ENCODE results near the gene CACHD1. TPM values are rescaled to one million over a fixed set of nuclear protein-coding genes. Genes with fewer than 3 reads are reported as not detected.

The CACHD1 gene
- total RNA-seq, 1 experiment from 2014 or later = 8.4 TPM

- no peaks in the 10 kb centered on the region for H4K20me1 ChIP-seq (ENCODE audit: insufficient read depth)
- no TSS peak for BruUV-seq (replicated peaks)
- H3K36me3 ChIP-seq (ENCODE audit: control insufficient read depth in 1 of 2, insufficient read depth in 2 of 2, low read length in 2 of 2) = no peaks in the 10 kb centered on the region
- RAD21 ChIA-PET (ENCODE audit: low non-redundant PET in 1 of 2, low total read pairs in 2 of 2, uncharacterized antibody in 2 of 2, unreplicated experiment in 2 of 2) = no interaction called here
- DNase-seq (ENCODE audit: low read depth, low spot score) (no peak), ATAC-seq (no peak)
- H3K9ac ChIP-seq (ENCODE audit: low read length) = no peak overlapping the region
- POLR2A ChIA-PET = no interaction called here
- H3K9me3 ChIP-seq (ENCODE audit: control insufficient read depth in 1 of 2, insufficient read depth in 1 of 2, low read depth in 1 of 2, low read length in 2 of 2) = peaks cover 0 to 11% of the 10 kb centered on the region in 2 experiments; a peak in 2 of 4 replicates
- no peak overlapping the region for H3K27ac ChIP-seq (ENCODE audit: low read depth, low read length)
- TF ChIP-seq CEBPB (IDR thresholded peaks at IDR 0.05; ENCODE audit: low read depth) (no peak), CTCF (IDR thresholded peaks at IDR 0.05 in 2 of 3, conservative IDR thresholded peaks at IDR 0.05 in 1 of 3; ENCODE audit: borderline replicate concordance in 1 of 3, insufficient read depth in 1 of 3, low read depth in 2 of 3, low read length in 2 of 3) (no peak), POLR2A (IDR thresholded peaks at IDR 0.05; ENCODE audit: borderline replicate concordance, extremely low read depth, insufficient read depth, insufficient read length) (no peak), TCF7L2 (IDR thresholded peaks at IDR 0.05; ENCODE audit: borderline replicate concordance, extremely low read depth, insufficient read depth, insufficient read length) (no peak), JUND (IDR thresholded peaks at IDR 0.05) (no peak), ZBTB33 (IDR thresholded peaks at IDR 0.05; ENCODE audit: extremely low read depth, insufficient replicate concordance, low read length) (no peak), ZFX (IDR thresholded peaks at IDR 0.05) (no peak), YY1 (IDR thresholded peaks at IDR 0.05; ENCODE audit: extremely low read depth, insufficient replicate concordance, low read depth, low read length) (no peak), ELF1 (IDR thresholded peaks at IDR 0.05; ENCODE audit: borderline replicate concordance, low read depth) (no peak), EZH2phosphoT487 (IDR thresholded peaks at IDR 0.05; ENCODE audit: borderline replicate concordance) (no peak)
- TF ChIP-seq, protein P1, sequence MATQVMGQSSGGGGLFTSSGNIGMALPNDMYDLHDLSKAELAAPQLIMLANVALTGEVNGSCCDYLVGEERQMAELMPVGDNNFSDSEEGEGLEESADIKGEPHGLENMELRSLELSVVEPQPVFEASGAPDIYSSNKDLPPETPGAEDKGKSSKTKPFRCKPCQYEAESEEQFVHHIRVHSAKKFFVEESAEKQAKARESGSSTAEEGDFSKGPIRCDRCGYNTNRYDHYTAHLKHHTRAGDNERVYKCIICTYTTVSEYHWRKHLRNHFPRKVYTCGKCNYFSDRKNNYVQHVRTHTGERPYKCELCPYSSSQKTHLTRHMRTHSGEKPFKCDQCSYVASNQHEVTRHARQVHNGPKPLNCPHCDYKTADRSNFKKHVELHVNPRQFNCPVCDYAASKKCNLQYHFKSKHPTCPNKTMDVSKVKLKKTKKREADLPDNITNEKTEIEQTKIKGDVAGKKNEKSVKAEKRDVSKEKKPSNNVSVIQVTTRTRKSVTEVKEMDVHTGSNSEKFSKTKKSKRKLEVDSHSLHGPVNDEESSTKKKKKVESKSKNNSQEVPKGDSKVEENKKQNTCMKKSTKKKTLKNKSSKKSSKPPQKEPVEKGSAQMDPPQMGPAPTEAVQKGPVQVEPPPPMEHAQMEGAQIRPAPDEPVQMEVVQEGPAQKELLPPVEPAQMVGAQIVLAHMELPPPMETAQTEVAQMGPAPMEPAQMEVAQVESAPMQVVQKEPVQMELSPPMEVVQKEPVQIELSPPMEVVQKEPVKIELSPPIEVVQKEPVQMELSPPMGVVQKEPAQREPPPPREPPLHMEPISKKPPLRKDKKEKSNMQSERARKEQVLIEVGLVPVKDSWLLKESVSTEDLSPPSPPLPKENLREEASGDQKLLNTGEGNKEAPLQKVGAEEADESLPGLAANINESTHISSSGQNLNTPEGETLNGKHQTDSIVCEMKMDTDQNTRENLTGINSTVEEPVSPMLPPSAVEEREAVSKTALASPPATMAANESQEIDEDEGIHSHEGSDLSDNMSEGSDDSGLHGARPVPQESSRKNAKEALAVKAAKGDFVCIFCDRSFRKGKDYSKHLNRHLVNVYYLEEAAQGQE (IDR thresholded peaks at IDR 0.05; ENCODE audit: low read depth) = no peak
- TF ChIP-seq, protein P2, sequence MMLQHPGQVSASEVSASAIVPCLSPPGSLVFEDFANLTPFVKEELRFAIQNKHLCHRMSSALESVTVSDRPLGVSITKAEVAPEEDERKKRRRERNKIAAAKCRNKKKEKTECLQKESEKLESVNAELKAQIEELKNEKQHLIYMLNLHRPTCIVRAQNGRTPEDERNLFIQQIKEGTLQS (IDR thresholded peaks at IDR 0.05) = no peak
- no peaks in the 10 kb centered on the region for H3K9me2 ChIP-seq (ENCODE audit: insufficient read depth)
- no peaks in the 10 kb centered on the region for H3K79me2 ChIP-seq (ENCODE audit: insufficient read depth, low read length)
- no peak overlapping the region for H3K4me2 ChIP-seq (ENCODE audit: low read length)
- no peaks in the 10 kb centered on the region for H3K27me3 ChIP-seq (ENCODE audit: insufficient read depth, low read length)
- intact Hi-C loops (cut with micrococcal nuclease) = no loop called here
- CTCF ChIA-PET = no interaction called here
- H2AFZ ChIP-seq (ENCODE audit: low read depth, low read length, poor library complexity, severe bottlenecking) = no peak overlapping the region
- no peak overlapping the region for H3K4me3 ChIP-seq (replicated peaks in 1 of 2; ENCODE audit: low read depth in 1 of 2, low read length in 2 of 2)
- H3K4me1 ChIP-seq (ENCODE audit: control insufficient read depth in 1 of 2, insufficient read depth in 2 of 2, low read length in 2 of 2) = no peaks in the 10 kb centered on the region
Observed at GRCh38 chr1:64563958-64564565, 94.1 kb downstream of the CACHD1 start.

Measured in HCT116 (cell line).